Fibroblast of pulmonary artery (primary cell): ENCODE results near the gene BRMS1L.
A peak's percentile ranks its signal among the peaks of the same experiment; 100 is the strongest.

Experiments
- DNase-seq: peaks from one replicate; pipeline ENCODE4 v3.0.0-alpha.2; 2010; ENCODE audit warnings: low read depth
- H3K4me3 ChIP-seq: replicated peaks from 2 replicates; pipeline ENCODE4 v1.5.1; 2011; ENCODE audit warnings: low read depth, mild to moderate bottlenecking, control low read depth, low read length, moderate library complexity
- TF ChIP-seq, protein P1 (sequence below): IDR thresholded peaks from 2 replicates; pipeline ENCODE4 v1.5.1; 2011; ENCODE audit warnings: mild to moderate bottlenecking, control low read depth, low read length, inconsistent platforms; ENCODE audit errors: missing control alignments

Gene BRMS1L

DNA sequence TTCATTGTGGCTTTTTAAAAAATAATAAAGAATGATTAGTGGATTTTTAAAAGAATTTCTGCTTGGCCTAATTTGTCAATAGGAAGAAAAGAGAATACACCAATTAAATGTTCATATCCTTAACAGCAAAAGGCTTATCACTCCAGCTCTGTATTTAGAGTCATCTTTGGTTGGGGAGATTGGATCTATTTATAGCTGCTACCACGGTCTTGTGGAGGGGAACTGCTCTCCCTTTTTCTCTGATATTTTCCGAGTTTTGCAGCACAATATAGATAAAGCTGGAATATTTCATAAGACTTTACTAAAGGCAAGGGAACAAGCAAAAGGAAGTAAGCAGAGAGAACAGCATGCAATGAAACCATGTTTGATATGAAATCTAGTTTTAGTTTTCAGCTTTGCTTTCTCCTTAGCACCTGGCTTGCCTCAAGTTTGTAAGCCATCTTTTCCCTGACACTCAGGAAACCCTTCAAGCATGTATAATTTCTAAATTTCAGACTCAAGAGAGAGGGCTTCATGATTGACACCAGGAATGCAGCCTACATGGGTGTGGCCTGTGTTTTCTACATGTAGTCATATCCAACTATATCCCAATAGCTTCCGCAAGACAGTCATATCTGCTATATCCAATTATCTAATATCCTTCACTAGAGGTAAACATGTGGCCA is 35.2 kb downstream of the BRMS1L start:
- TF ChIP-seq, protein P1, sequence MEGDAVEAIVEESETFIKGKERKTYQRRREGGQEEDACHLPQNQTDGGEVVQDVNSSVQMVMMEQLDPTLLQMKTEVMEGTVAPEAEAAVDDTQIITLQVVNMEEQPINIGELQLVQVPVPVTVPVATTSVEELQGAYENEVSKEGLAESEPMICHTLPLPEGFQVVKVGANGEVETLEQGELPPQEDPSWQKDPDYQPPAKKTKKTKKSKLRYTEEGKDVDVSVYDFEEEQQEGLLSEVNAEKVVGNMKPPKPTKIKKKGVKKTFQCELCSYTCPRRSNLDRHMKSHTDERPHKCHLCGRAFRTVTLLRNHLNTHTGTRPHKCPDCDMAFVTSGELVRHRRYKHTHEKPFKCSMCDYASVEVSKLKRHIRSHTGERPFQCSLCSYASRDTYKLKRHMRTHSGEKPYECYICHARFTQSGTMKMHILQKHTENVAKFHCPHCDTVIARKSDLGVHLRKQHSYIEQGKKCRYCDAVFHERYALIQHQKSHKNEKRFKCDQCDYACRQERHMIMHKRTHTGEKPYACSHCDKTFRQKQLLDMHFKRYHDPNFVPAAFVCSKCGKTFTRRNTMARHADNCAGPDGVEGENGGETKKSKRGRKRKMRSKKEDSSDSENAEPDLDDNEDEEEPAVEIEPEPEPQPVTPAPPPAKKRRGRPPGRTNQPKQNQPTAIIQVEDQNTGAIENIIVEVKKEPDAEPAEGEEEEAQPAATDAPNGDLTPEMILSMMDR, result no peak
- DNase-seq, result peak; percentile 12
- no peak overlapping the region for H3K4me3 ChIP-seq

GRCh38 chr14:35865611-35866324 is 39.6 kb downstream of the BRMS1L start:
- TF ChIP-seq, protein P1, result no peak
- no peak for DNase-seq
- no peak overlapping the region for H3K4me3 ChIP-seq

DNA sequence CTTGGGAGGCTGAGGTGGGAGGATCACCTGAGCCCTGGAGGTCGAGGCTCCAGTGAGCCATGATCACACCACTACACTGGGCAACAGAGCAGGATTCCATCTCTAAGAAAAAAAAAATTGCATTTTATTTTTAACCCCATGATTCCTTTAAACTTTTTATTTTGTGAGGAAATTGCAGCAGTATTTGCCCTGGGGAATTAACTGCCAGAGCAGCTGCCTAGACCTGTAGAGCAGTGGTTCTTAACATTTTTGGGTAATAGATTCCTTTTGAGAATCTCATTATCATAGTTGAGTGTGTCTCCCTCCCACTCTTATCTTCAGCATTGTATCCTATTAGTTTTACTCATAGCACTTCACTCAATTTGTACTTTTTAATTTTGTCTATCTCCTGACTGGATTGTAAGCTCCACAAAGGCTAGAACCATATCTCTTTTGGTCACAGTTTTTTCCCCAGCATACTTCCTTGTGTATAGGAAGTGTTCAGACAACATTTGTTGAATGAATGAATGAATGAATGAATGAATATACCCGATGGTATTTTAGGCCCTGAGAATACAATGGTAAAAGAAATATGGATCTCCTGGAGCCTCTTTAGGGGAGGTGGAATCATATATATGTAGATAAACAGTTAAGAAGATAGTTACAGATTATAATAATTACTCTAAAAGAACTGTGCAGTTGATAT is 40.6 kb downstream of the BRMS1L start:
- no peak overlapping the region for H3K4me3 ChIP-seq
- DNase-seq, result no peak
- TF ChIP-seq, protein P1, result no peak

DNA sequence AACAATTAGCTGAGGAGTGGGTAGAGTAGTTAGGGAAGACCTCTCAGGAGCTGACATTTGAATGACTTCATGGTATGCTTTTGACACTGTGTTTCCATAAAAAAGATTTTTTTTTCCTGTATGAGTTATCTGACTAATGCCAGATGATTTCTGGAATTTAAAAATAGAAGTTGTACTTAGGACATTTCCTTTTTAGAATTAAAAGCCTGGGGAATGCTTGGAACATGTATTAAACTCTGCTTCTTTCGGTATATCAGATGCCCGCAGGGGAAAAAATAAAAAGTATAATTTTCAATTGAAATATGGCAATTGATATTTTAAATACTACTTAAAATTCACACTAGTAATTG is 41.1 kb downstream of the BRMS1L start:
- TF ChIP-seq, protein P1, result no peak
- no peak for DNase-seq
- no peak overlapping the region for H3K4me3 ChIP-seq

- DNase-seq, result peak; percentile 34
- TF ChIP-seq, protein P1, result no peak
Observed at GRCh38 chr14:35875296-35875695, 49.2 kb downstream of the BRMS1L start.

DNA sequence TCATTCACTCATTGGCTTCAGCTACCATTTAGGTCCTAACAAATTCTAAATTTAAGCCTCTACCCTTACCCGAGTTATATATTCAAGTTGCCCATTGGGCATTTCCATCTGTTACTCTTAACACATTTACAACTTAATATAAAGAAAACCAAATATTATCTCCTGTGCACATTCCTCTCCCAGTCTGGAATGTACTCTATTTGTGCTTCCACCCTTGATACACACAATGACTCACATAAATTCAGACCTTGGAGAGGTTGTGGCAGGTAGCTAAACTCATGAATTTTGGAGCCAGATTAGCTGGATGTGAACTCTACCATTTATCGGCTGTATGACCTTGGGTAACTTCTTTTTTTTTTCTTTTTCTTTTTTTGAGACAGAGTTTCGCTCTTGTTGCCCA is 51.1 kb downstream of the BRMS1L start:
- peak; percentile 31 for DNase-seq
- TF ChIP-seq, protein P1, result no peak
- H3K4me3 ChIP-seq, result no peak overlapping the region

More at GRCh38 chr14:35875296-35875695, 49.2 kb downstream of the BRMS1L start:
- H3K4me3 ChIP-seq, result no peak overlapping the region
